WI38 (cell line): ENCODE results near the gene PDE4C.
A peak's percentile ranks its signal among the peaks of the same experiment; 100 is the strongest.

Source experiments
- H3K4me3 ChIP-seq: 2 replicates; pipeline ENCODE4 v1.5.1; 2011; ENCODE audit warnings: low read depth, mild to moderate bottlenecking, control low read depth, low read length
- TF ChIP-seq, protein P1 (sequence below): IDR thresholded peaks from 2 replicates; pipeline ENCODE4 v1.5.1; 2012; ENCODE audit warnings: low read depth, mild to moderate bottlenecking, control low read depth, low read length

The PDE4C gene

DNA sequence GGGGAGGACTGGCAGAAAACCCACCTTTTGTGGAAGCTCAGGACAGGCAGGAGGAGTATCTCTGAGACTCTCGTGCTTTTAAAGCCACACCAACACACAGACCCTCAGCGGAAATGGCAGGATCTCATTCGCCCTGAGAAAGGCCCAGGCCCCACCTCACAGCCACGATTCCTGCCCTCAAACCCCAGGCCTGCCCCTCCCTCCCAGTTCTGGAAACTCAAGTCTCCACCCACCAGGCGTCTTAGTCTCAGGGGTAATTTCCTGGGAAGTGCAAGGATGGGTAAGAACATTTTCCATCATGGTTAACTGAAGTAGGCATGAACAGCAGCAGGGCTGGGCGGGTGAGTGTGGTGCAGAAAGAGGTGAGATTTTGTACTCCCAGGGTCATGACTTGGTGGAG, 8.0 kb upstream of the PDE4C start:
- no peak overlapping the region for H3K4me3 ChIP-seq
- TF ChIP-seq, protein P1, sequence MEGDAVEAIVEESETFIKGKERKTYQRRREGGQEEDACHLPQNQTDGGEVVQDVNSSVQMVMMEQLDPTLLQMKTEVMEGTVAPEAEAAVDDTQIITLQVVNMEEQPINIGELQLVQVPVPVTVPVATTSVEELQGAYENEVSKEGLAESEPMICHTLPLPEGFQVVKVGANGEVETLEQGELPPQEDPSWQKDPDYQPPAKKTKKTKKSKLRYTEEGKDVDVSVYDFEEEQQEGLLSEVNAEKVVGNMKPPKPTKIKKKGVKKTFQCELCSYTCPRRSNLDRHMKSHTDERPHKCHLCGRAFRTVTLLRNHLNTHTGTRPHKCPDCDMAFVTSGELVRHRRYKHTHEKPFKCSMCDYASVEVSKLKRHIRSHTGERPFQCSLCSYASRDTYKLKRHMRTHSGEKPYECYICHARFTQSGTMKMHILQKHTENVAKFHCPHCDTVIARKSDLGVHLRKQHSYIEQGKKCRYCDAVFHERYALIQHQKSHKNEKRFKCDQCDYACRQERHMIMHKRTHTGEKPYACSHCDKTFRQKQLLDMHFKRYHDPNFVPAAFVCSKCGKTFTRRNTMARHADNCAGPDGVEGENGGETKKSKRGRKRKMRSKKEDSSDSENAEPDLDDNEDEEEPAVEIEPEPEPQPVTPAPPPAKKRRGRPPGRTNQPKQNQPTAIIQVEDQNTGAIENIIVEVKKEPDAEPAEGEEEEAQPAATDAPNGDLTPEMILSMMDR = no peak

DNA sequence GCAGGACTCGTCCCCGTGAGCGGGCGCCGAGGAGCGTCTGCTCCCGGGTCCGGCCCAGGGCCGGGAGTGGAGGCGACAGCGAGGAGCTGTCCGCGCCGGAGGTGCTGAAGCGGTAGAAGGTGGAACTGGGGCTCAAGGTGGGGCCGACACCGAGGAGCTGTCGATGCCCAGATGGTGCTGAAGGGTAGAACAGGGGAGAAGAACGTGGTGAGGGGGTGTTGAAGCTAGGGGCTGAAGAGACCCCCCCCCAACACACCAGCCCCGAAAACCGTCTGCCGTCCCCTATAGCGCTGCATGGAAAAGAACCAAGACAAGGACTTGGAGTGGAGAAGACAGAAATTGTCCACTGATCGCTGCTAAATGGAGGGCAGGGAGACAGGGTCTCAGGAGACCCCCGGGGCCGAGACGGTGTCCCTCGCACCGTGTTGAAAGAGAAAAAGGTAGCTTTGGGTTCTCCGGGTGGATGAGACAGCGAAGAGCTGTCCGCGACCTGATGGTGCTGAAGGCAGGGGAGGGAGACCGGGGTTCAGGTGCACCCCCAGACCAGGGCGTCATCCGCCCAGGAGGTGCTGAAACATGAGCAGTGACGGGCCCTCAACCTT, 7.1 kb upstream of the PDE4C start:
- TF ChIP-seq, protein P1 = no peak
- H3K4me3 ChIP-seq = no peak overlapping the region

DNA sequence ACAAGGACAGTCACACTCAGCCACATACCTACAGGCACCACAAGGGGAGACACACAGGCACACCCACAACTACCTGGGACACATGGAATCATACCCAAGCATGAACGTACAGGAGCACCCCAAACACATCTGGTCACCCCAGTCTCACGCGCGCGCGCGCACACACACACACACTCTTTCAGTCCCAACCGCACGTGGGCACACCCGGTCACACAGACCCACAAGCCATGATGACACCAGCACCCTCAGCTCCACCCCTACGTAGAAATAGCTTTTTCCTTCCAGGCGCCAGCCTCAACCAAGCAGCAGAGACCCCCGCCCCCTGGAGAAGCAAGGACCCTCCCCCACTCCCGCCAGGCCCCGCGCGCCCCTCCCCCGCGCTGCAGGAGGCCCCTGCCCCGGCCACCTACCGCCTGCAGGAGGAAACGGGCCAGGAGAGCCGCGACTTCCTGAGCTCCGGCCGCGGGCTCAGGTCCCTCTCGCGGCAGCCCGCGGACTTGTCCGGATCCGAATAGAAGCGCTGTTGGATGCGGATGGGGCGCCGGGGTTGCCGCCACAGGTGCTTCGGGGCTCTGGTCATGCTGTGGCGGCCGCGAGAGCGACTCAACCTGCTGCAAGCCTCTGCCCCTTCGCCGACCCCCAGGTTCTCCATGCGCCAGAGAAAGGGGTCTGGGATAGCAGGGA, 6.4 kb upstream of the PDE4C start:
- TF ChIP-seq, protein P1 = no peak
- H3K4me3 ChIP-seq = no peak overlapping the region

DNA sequence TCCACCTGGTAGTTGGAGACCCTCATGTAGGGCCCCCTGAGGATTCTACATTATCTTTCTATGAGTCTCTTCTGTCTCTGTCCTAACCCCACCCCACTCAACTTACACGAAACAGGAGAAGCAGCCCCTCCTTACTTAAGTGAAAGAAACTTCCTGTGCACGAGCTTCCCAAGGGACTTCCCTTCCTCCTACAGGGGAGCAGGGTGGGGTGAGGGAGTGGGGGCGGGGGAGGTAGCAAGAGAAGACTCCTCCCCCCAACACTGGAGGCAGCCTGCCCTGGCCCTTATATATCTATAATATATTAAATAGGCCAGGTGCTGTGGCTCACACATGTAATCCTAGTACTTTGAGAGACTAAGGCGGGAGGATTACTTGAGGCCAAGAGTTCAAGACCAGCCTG, 5.5 kb upstream of the PDE4C start:
- TF ChIP-seq, protein P1 = no peak
- no peak overlapping the region for H3K4me3 ChIP-seq

DNA sequence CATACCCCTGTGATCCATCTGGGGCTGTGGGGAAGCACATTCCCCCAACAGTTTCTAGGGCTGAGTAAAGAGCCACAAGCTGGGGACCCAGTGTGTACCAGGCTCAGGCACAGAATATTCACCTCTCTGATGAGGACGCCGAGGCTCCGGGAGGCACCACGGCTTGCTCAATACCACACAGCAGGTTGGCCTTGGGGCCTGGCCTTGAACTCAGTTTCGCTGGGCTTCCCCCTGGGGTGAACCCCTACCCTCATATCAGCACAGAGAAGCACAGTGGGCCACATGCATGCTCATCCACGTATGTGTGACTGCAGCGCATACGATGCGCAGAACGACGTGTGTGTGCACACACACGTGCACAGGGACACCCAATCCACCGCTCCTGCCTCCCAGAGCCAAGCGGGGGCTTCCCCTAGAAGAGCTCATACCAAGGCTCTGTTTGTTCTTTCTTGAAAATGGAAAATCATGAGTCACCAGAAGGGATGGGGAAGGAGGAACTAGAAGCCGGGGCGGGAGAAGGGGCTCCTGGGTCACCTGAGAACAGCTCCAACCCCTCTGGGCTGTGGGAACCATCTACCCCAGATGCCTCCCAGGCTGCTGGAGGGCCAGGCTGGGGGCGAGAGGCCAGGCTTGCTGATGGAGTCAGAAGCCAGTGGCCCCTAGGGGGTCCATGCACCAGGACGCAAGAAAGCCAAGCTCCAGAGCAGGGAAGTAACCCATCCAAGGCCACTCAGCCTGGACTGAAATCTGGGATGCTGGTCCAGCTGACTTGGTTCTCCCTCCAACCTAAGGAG, 4.9 kb upstream of the PDE4C start:
- H3K4me3 ChIP-seq = no peak overlapping the region
- TF ChIP-seq, protein P1 = no peak

DNA sequence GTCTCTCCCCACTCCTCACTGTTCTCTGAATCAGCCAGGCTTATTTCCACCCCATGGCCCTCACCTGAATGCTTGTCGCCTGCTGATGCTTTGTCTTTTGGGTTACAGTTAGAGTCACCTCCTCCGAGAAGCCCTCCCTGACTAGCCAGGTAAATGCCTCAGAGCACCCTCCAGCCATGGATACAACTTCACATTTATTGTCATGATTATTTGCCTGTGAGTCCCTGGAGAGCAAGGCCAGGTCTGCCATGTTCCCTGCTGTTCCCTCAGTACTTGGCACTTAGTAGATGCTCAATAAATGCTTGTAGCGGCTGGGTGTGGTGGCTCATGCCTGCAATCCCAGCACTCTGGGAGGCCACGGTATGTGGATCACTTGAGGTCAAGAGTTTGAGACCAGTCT, 3.7 kb upstream of the PDE4C start:
- H3K4me3 ChIP-seq = no peak overlapping the region
- TF ChIP-seq, protein P1 = no peak

DNA sequence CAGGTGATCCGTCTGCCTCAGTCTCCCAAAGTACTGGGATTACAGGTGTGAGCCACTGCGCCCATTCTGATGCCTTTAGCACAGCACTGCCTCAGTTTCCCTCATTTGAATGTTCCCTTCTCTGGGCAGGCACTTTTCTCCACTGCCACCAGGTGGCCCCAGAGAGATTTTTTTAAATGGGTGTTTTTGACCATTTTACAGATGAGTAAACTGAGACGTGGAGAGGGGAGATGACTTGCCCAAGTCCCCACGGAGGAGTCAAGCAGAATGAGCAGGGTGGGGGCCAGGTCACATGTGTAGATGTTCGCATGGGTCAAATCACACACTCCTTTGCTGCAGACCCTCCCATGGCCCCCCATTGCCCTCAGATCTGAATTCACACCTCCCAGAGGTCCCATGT, 3.2 kb upstream of the PDE4C start:
- TF ChIP-seq, protein P1 = peak; percentile 42
- no peak overlapping the region for H3K4me3 ChIP-seq
